Testis (tissue), 2 donors: ENCODE data around the gene ITGA11.

Experiments used
- POLR2A ChIP-seq: fragments of 450-650 bp; IDR thresholded peaks from one replicate; pipeline ENCODE4 v1.6.1; 2017; ENCODE audit warnings: antibody characterized with exemption, mild to moderate bottlenecking, moderate library complexity
- TF ChIP-seq, protein P1 (sequence below), 3 experiments: fragments of 450-650 bp in 2 of 3; fragments of 200-600 bp in 1 of 3; sonication (generic) in 1 of 3; IDR thresholded peaks; one replicate each; pipeline ENCODE4 v1.5.1; 2016 to 2019; ENCODE audit warnings: antibody characterized with exemption in 3 of 3, mild to moderate bottlenecking in 2 of 3, moderate library complexity in 1 of 3

DNA sequence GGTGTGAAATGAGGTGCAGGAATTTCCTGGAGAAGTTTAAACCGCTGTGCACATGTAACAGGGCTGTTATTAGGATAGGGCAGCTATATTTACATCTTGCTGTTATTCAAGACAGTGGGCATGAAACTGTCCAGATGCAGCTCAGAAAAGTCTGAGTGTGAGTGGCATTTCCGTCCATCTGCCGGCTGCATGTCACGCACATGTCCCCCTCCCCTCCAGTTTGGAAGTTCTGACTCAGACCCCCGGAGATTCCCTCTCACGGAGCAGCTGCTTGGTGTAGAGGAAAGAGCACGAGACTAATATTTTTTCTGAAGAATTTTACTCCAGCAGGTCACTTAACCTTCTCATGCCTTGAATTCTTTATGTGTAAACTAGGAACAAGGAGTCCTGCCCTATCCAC lies 84.6 kb downstream of the ITGA11 start:
- TF ChIP-seq, protein P1, sequence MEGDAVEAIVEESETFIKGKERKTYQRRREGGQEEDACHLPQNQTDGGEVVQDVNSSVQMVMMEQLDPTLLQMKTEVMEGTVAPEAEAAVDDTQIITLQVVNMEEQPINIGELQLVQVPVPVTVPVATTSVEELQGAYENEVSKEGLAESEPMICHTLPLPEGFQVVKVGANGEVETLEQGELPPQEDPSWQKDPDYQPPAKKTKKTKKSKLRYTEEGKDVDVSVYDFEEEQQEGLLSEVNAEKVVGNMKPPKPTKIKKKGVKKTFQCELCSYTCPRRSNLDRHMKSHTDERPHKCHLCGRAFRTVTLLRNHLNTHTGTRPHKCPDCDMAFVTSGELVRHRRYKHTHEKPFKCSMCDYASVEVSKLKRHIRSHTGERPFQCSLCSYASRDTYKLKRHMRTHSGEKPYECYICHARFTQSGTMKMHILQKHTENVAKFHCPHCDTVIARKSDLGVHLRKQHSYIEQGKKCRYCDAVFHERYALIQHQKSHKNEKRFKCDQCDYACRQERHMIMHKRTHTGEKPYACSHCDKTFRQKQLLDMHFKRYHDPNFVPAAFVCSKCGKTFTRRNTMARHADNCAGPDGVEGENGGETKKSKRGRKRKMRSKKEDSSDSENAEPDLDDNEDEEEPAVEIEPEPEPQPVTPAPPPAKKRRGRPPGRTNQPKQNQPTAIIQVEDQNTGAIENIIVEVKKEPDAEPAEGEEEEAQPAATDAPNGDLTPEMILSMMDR (IDR thresholded peaks at IDR 0.05) = no peak
- no peak for TF ChIP-seq POLR2A
